Muscle layer of duodenum (tissue), 2 donors: ENCODE results near the gene KLHL1.

ENCODE experiments used
- H3K27ac ChIP-seq: one replicate; pipeline ENCODE4 v1.7.0; 2013; ENCODE audit warnings: mild to moderate bottlenecking, low read length
- H3K27me3 ChIP-seq: one replicate; pipeline ENCODE4 v1.7.0; 2013; ENCODE audit warnings: low read depth, mild to moderate bottlenecking, control low read depth, low read length
- H3K36me3 ChIP-seq, 2 donors: one replicate each; pipeline ENCODE4 v1.7.0; 2013; ENCODE audit warnings: low read length in 2 of 2, control low read depth in 1 of 2, mild to moderate bottlenecking in 1 of 2; ENCODE audit not compliant: insufficient read depth in 2 of 2, control insufficient read depth in 1 of 2
- H3K4me1 ChIP-seq, 2 donors: one replicate each; pipeline ENCODE4 v1.7.0; 2013; ENCODE audit warnings: low read length in 2 of 2, mild to moderate bottlenecking in 2 of 2, control low read depth in 1 of 2, moderate library complexity in 1 of 2; ENCODE audit not compliant: insufficient read depth in 2 of 2, control insufficient read depth in 1 of 2
- H3K4me3 ChIP-seq, 2 donors: one replicate each; pipeline ENCODE4 v1.7.0; 2013; ENCODE audit warnings: low read length in 2 of 2, low read depth in 1 of 2, mild to moderate bottlenecking in 1 of 2
- H3K9me3 ChIP-seq, 2 donors: one replicate each; pipeline ENCODE4 v1.7.0; 2013; ENCODE audit warnings: low read length in 2 of 2, control low read depth in 1 of 2, mild to moderate bottlenecking in 1 of 2; ENCODE audit not compliant: control insufficient read depth in 1 of 2
- donor health status: healthy.

The KLHL1 gene

GRCh38 chr13:69676286-69676685 lies 432.0 kb downstream of the KLHL1 start:
- no peaks in the 10 kb centered on the region for H3K27me3 ChIP-seq
- no peak overlapping the region for H3K4me3 ChIP-seq
- no peak overlapping the region for H3K27ac ChIP-seq
- no peaks in the 10 kb centered on the region for H3K9me3 ChIP-seq
- no peaks in the 10 kb centered on the region for H3K4me1 ChIP-seq
- no peaks in the 10 kb centered on the region for H3K36me3 ChIP-seq

GRCh38 chr13:69660155-69660554 lies 448.1 kb downstream of the KLHL1 start:
- H3K9me3 ChIP-seq, result peaks cover 0 to 15% of the 10 kb centered on the region in 2 donors
- no peak overlapping the region for H3K4me3 ChIP-seq
- H3K4me1 ChIP-seq, result no peaks in the 10 kb centered on the region
- H3K36me3 ChIP-seq, result no peaks in the 10 kb centered on the region
- no peak overlapping the region for H3K27ac ChIP-seq
- H3K27me3 ChIP-seq, result no peaks in the 10 kb centered on the region

GRCh38 chr13:69657676-69658075 lies 450.6 kb downstream of the KLHL1 start:
- no peaks in the 10 kb centered on the region for H3K27me3 ChIP-seq
- no peak overlapping the region for H3K4me3 ChIP-seq
- no peaks in the 10 kb centered on the region for H3K36me3 ChIP-seq
- no peaks in the 10 kb centered on the region for H3K4me1 ChIP-seq
- H3K9me3 ChIP-seq, result peaks cover 0 to 15% of the 10 kb centered on the region in 2 donors
- H3K27ac ChIP-seq, result no peak overlapping the region

- peaks cover 0 to 4% of the 10 kb centered on the region in 2 donors for H3K9me3 ChIP-seq
- no peak overlapping the region for H3K4me3 ChIP-seq
- H3K27ac ChIP-seq, result no peak overlapping the region
- no peaks in the 10 kb centered on the region for H3K36me3 ChIP-seq
- H3K27me3 ChIP-seq, result no peaks in the 10 kb centered on the region
- H3K4me1 ChIP-seq, result no peaks in the 10 kb centered on the region
These were observed 453.9 kb downstream of the KLHL1 start for GRCh38 chr13:69654392-69654791.
